H9 (cell line): Measurements from ENCODE around the gene WFDC1. TPM values are rescaled to one million over a fixed set of nuclear protein-coding genes. Genes with fewer than 3 reads are reported as not detected.

Experiments
- DNase-seq: peaks from one replicate; pipeline ENCODE4 v3.0.0-alpha.2; 2017
- H2AFZ ChIP-seq: one replicate; pipeline ENCODE4 v1.6.1; 2013; ENCODE audit warnings: mild to moderate bottlenecking, low read length, control low read depth, moderate library complexity
- H2AK5ac ChIP-seq: 2 replicates; pipeline ENCODE4 v1.6.1; 2013; ENCODE audit warnings: low read length, control low read depth, mixed read lengths; ENCODE audit not compliant: insufficient read length
- H2BK120ac ChIP-seq: one replicate; pipeline ENCODE4 v1.6.1; 2013; ENCODE audit warnings: low read depth, mild to moderate bottlenecking, low read length, control low read depth, inconsistent platforms; ENCODE audit not compliant: poor library complexity, severe bottlenecking
- H2BK12ac ChIP-seq: 2 replicates; pipeline ENCODE4 v1.6.1; 2013; ENCODE audit warnings: low read length, control low read depth, mixed read lengths, low read depth; ENCODE audit not compliant: insufficient read length
- H2BK15ac ChIP-seq: 2 replicates; pipeline ENCODE4 v1.6.1; 2013; ENCODE audit warnings: low read depth, low read length, control low read depth
- H2BK20ac ChIP-seq: one replicate; pipeline ENCODE4 v1.6.1; 2013; ENCODE audit warnings: low read depth, mild to moderate bottlenecking, low read length, control low read depth, inconsistent platforms; ENCODE audit not compliant: poor library complexity, severe bottlenecking
- H2BK5ac ChIP-seq: 2 replicates; pipeline ENCODE4 v1.6.1; 2013; ENCODE audit warnings: low read length, control low read depth, mixed read lengths; ENCODE audit not compliant: insufficient read length
- H3K14ac ChIP-seq: 2 replicates; pipeline ENCODE4 v1.6.1; 2013; ENCODE audit warnings: low read length, control low read depth; ENCODE audit not compliant: insufficient read depth
- H3K18ac ChIP-seq: 2 replicates; pipeline ENCODE4 v1.6.1; 2013; ENCODE audit warnings: low read depth, mild to moderate bottlenecking, mixed read lengths, low read length, control low read depth; ENCODE audit not compliant: insufficient read length
- H3K23ac ChIP-seq: 2 replicates; pipeline ENCODE4 v1.6.1; 2013; ENCODE audit warnings: low read length, control low read depth, mixed read lengths, low read depth; ENCODE audit not compliant: insufficient read length
- H3K23me2 ChIP-seq: 2 replicates; pipeline ENCODE4 v1.6.1; 2013; ENCODE audit warnings: low read depth, mild to moderate bottlenecking, mixed read lengths, low read length, control low read depth; ENCODE audit not compliant: insufficient read length, poor library complexity, severe bottlenecking
- H3K27ac ChIP-seq: 2 replicates; pipeline ENCODE4 v1.5.1; 2013; ENCODE audit warnings: low read length, control low read depth, mixed read lengths, low read depth; ENCODE audit not compliant: insufficient read length
- H3K27me3 ChIP-seq: 2 replicates; pipeline ENCODE4 v1.6.1; 2013; ENCODE audit warnings: low read length, control low read depth, inconsistent platforms; ENCODE audit not compliant: insufficient read depth
- H3K4ac ChIP-seq: 2 replicates; pipeline ENCODE4 v1.6.1; 2013; ENCODE audit warnings: low read depth, mild to moderate bottlenecking, control low read depth, inconsistent platforms, low read length, moderate library complexity
- H3K4me1 ChIP-seq: 2 replicates; pipeline ENCODE4 v1.6.1; 2013; ENCODE audit warnings: low read length, control low read depth, inconsistent platforms; ENCODE audit not compliant: insufficient read depth
- H3K4me2 ChIP-seq: 2 replicates; pipeline ENCODE4 v1.6.1; 2013; ENCODE audit warnings: low read length, control low read depth, mixed read lengths; ENCODE audit not compliant: insufficient read length, insufficient read depth
- H3K56ac ChIP-seq: 2 replicates; pipeline ENCODE4 v1.6.1; 2013; ENCODE audit warnings: low read depth, mild to moderate bottlenecking, mixed read lengths, low read length, control low read depth; ENCODE audit not compliant: insufficient read length
- H3K79me1 ChIP-seq: 2 replicates; pipeline ENCODE4 v1.6.1; 2013; ENCODE audit warnings: low read depth, mild to moderate bottlenecking, moderate library complexity, low read length, control low read depth, inconsistent platforms; ENCODE audit not compliant: insufficient read depth, poor library complexity, severe bottlenecking
- H3K79me2 ChIP-seq: 2 replicates; pipeline ENCODE4 v1.6.1; 2013; ENCODE audit warnings: low read length, control low read depth, inconsistent platforms; ENCODE audit not compliant: insufficient read depth
- H3K9ac ChIP-seq: 2 replicates; pipeline ENCODE4 v1.6.1; 2013; ENCODE audit warnings: low read length, control low read depth, mixed read lengths; ENCODE audit not compliant: insufficient read length; ENCODE audit errors: extremely low read depth
- H3K9me3 ChIP-seq: one replicate; pipeline ENCODE4 v1.6.1; 2013; ENCODE audit warnings: low read depth, low read length, inconsistent platforms; ENCODE audit not compliant: control insufficient read depth
- H3T11ph ChIP-seq: one replicate; pipeline ENCODE4 v1.6.1; 2013; ENCODE audit warnings: mild to moderate bottlenecking, low read length, control low read depth, inconsistent platforms
- H4K20me1 ChIP-seq: one replicate; pipeline ENCODE4 v1.6.1; 2013; ENCODE audit not compliant: control insufficient read depth, insufficient read length, insufficient read depth
- H4K5ac ChIP-seq: 2 replicates; pipeline ENCODE4 v1.6.1; 2013; ENCODE audit warnings: low read depth, mild to moderate bottlenecking, mixed read lengths, low read length, control low read depth; ENCODE audit not compliant: insufficient read length
- H4K8ac ChIP-seq: replicated peaks from 2 replicates; pipeline ENCODE4 v1.6.1; 2013; ENCODE audit warnings: low read length, control low read depth, mixed read lengths, low read depth; ENCODE audit not compliant: insufficient read length
- H4K91ac ChIP-seq: 2 replicates; pipeline ENCODE4 v1.6.1; 2013; ENCODE audit warnings: low read depth, mild to moderate bottlenecking, moderate library complexity, mixed read lengths, low read length, control low read depth; ENCODE audit not compliant: insufficient read length
- H3K27ac Mint-ChIP-seq, 3 experiments: 2 replicates in 2 of 3; 3 replicates in 1 of 3; pipeline ENCODE4 v1.8.0; 2020 to 2021; ENCODE audit warnings: mixed read lengths in 3 of 3, mild to moderate bottlenecking in 1 of 3, moderate library complexity in 1 of 3
- H3K27me3 Mint-ChIP-seq: 2 replicates; pipeline ENCODE4 v1.8.0; 2021; ENCODE audit warnings: low read depth, mild to moderate bottlenecking, moderate library complexity, mixed read lengths
- H3K36me3 Mint-ChIP-seq, 3 experiments: 2 replicates in 2 of 3; 3 replicates in 1 of 3; pipeline ENCODE4 v1.8.0; 2020 to 2021; ENCODE audit warnings: low read depth in 3 of 3, mixed read lengths in 3 of 3; ENCODE audit not compliant: insufficient read depth in 1 of 3
- H3K4me1 Mint-ChIP-seq, 2 experiments: 2 replicates each; pipeline ENCODE4 v1.8.0; 2020; ENCODE audit warnings: mixed read lengths in 2 of 2
- H3K4me3 Mint-ChIP-seq, 2 experiments: 2 replicates in 1 of 2; 3 replicates in 1 of 2; pipeline ENCODE4 v1.8.0; 2020 to 2021; ENCODE audit warnings: mild to moderate bottlenecking in 2 of 2, mixed read lengths in 2 of 2, moderate library complexity in 1 of 2
- H3K9me3 Mint-ChIP-seq, 2 experiments: 2 replicates in 1 of 2; 3 replicates in 1 of 2; pipeline ENCODE4 v1.8.0; 2020; ENCODE audit warnings: mild to moderate bottlenecking in 2 of 2, mixed read lengths in 2 of 2, moderate library complexity in 1 of 2
- CTCF ChIP-seq: fragments of 200-600 bp; sonication (generic); conservative IDR thresholded peaks from 3 replicates; pipeline ENCODE4 v1.8.0; 2021; ENCODE audit warnings: antibody characterized with exemption, mild to moderate bottlenecking
- WGBS: extraction: QIAGEN DNeasy Blood & Tissue Kit; methylation state at CpG from one replicate; pipeline ENCODE4 v1.1.7; 2013; ENCODE audit warnings: missing lambda C conversion rate, low lambda C conversion rate, mixed read lengths; ENCODE audit not compliant: insufficient read length; ENCODE audit errors: extremely low coverage; 5-methylcytosine and 5-hydroxymethylcytosine counted together
- total RNA-seq: library from RNA; stranded (reverse); gene quantifications from 2 replicates; pipeline ENCODE4 v1.2.1, GENCODE V29; 2021

Gene WFDC1
- total RNA-seq, 1 experiment from 2014 or later, result 0.24 TPM

DNA sequence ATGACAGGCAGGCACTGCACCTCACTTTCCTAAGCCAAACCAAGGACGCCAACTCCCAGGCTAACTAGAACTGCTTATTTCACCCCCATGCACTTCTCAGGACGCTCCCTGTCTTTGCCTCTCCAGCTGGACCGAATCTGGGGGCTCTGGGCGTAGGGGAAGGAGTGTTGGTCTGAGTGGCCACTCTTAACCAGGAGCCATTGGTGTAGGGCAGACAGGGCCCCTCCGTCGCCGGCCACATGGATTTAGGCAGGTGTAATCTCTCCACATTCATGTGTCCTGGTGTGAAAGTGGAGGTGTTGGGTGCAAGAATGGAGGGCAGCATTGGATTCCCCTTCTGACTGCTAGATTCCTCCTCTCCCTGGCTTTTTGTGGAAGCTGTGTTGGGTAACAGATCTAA is 83.4 kb downstream of the WFDC1 start:
- H3K36me3 Mint-ChIP-seq, result no peaks in the 10 kb centered on the region
- H3K4me1 Mint-ChIP-seq, result peaks cover 14 to 27% of the 10 kb centered on the region in 2 experiments
- no peak overlapping the region for H2BK20ac ChIP-seq
- no peak overlapping the region for H3K4me3 Mint-ChIP-seq
- H3K23me2 ChIP-seq, result no peaks in the 10 kb centered on the region
- no peak for DNase-seq
- TF ChIP-seq CTCF, result no peak
- no peak overlapping the region for H2AK5ac ChIP-seq
- no peak overlapping the region for H3K9ac ChIP-seq
- H2BK12ac ChIP-seq, result no peak overlapping the region
- no peak overlapping the region for H3T11ph ChIP-seq
- H3K79me1 ChIP-seq, result no peaks in the 10 kb centered on the region
- no CpG with 5 or more reads among the region's 7 CpGs for WGBS
- H4K5ac ChIP-seq, result no peak overlapping the region
- H2BK15ac ChIP-seq, result no peak overlapping the region
- no peak overlapping the region for H3K18ac ChIP-seq
- H3K9me3 ChIP-seq, result no peaks in the 10 kb centered on the region
- H3K4me1 ChIP-seq, result peaks cover 4% of the 10 kb centered on the region; the same call in 1 of the 2 replicates
- no peak overlapping the region for H3K56ac ChIP-seq
- H4K91ac ChIP-seq, result no peak overlapping the region
- H2BK120ac ChIP-seq, result no peak overlapping the region
- no peak overlapping the region for H4K8ac ChIP-seq
- no peak overlapping the region for H3K4ac ChIP-seq
- H3K27ac Mint-ChIP-seq, result no peak overlapping the region
- H4K20me1 ChIP-seq, result no peaks in the 10 kb centered on the region
- no peaks in the 10 kb centered on the region for H3K79me2 ChIP-seq
- H3K27ac ChIP-seq, result no peak overlapping the region
- H3K27me3 Mint-ChIP-seq, result peaks cover 5% of the 10 kb centered on the region; the same call in 1 of the 2 replicates
- H3K23ac ChIP-seq, result no peak overlapping the region
- no peak overlapping the region for H2BK5ac ChIP-seq
- no peak overlapping the region for H3K14ac ChIP-seq
- no peaks in the 10 kb centered on the region for H3K27me3 ChIP-seq
- H2AFZ ChIP-seq, result no peak overlapping the region
- H3K9me3 Mint-ChIP-seq, result peaks cover 0 to 4% of the 10 kb centered on the region in 2 experiments; a peak in 3 of 5 replicates
- no peak overlapping the region for H3K4me2 ChIP-seq
